Measurements from ENCODE around the gene KDF1. TPM values are rescaled to one million over a fixed set of nuclear protein-coding genes. Genes with fewer than 3 reads are reported as not detected.

KDF1 gene
- polyA plus RNA-seq, 1 of the 3 experiments (the other 2 are of a cell fraction): not detected

DNA sequence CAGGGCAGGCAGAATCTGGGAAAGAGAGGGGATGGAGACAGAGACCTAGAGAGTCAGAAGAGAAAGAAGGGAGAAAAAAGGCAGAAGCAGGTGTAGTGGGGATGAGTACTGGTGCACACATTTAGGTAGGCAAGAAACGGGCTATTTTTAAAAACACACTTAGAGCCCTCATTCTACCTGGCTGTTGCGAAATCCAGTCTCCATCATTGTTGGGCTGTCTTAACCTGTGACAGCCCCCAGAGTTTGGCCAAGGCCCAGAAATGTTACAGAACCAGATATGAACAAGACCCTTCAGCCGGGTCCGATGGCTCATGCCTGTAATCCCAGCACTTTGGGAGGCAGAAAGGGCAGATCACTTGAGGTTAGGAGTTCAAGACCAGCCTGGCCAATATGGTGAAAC, 12.6 kb upstream of the KDF1 start:
- H3K4me3 ChIP-seq (ENCODE audit: low read depth in 2 of 2, low read length in 1 of 2): no peak overlapping the region
- no peaks in the 10 kb centered on the region for H3K4me1 ChIP-seq (ENCODE audit: control insufficient read depth in 1 of 2, insufficient read depth in 2 of 2, low read depth in 1 of 2, low read length in 1 of 2)
- H3K9me3 ChIP-seq: no peaks in the 10 kb centered on the region
- no peak overlapping the region for H2AFZ ChIP-seq (ENCODE audit: low read depth)
- no peak overlapping the region for H3K4me2 ChIP-seq
- no peaks in the 10 kb centered on the region; the same call in 1 of the 2 replicates for H3K27me3 ChIP-seq (ENCODE audit: insufficient read depth)
- ChIA-PET POLR2A (no interaction called here), CTCF (interaction anchor here (0.9 to 2.2 kb wide), 3 partner anchors 12 to 72 kb away, joined by 3 to 11 read pairs (median 4); partner anchors contain the start of gene KDF1)
- H3K27ac ChIP-seq (ENCODE audit: low read depth in 2 of 2, low read length in 1 of 2): no peak overlapping the region
- no peaks in the 10 kb centered on the region for H3K9me2 ChIP-seq
- no peak overlapping the region for H3K9ac ChIP-seq
- no peak for DNase-seq
- no peaks in the 10 kb centered on the region for H3F3A ChIP-seq (replicated peaks; ENCODE audit: insufficient read depth)
- 90% methylated on average over 4 of the region's 4 CpGs for WGBS (ENCODE audit: low lambda C conversion rate)
- no peaks in the 10 kb centered on the region for H4K20me1 ChIP-seq (ENCODE audit: insufficient read depth)
- TF ChIP-seq SIN3A (IDR thresholded peaks at IDR 0.05; ENCODE audit: borderline replicate concordance, low read depth, low read length) (no peak), CHD2 (IDR thresholded peaks at IDR 0.05; ENCODE audit: low read length, partially characterized antibody) (no peak)
- TF ChIP-seq, protein P1, sequence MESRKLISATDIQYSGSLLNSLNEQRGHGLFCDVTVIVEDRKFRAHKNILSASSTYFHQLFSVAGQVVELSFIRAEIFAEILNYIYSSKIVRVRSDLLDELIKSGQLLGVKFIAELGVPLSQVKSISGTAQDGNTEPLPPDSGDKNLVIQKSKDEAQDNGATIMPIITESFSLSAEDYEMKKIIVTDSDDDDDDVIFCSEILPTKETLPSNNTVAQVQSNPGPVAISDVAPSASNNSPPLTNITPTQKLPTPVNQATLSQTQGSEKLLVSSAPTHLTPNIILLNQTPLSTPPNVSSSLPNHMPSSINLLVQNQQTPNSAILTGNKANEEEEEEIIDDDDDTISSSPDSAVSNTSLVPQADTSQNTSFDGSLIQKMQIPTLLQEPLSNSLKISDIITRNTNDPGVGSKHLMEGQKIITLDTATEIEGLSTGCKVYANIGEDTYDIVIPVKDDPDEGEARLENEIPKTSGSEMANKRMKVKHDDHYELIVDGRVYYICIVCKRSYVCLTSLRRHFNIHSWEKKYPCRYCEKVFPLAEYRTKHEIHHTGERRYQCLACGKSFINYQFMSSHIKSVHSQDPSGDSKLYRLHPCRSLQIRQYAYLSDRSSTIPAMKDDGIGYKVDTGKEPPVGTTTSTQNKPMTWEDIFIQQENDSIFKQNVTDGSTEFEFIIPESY (IDR thresholded peaks at IDR 0.05; ENCODE audit: borderline replicate concordance, low read depth): no peak
- TF ChIP-seq, protein P2, sequence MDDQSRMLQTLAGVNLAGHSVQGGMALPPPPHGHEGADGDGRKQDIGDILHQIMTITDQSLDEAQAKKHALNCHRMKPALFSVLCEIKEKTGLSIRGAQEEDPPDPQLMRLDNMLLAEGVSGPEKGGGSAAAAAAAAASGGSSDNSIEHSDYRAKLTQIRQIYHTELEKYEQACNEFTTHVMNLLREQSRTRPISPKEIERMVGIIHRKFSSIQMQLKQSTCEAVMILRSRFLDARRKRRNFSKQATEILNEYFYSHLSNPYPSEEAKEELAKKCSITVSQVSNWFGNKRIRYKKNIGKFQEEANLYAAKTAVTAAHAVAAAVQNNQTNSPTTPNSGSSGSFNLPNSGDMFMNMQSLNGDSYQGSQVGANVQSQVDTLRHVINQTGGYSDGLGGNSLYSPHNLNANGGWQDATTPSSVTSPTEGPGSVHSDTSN (IDR thresholded peaks at IDR 0.05): no peak
- no peaks in the 10 kb centered on the region for H3K36me3 ChIP-seq (replicated peaks in 1 of 2; ENCODE audit: control insufficient read depth in 1 of 2, insufficient read depth in 2 of 2, low read length in 1 of 2)
- H3K79me2 ChIP-seq (ENCODE audit: insufficient read depth): no peaks in the 10 kb centered on the region

DNA sequence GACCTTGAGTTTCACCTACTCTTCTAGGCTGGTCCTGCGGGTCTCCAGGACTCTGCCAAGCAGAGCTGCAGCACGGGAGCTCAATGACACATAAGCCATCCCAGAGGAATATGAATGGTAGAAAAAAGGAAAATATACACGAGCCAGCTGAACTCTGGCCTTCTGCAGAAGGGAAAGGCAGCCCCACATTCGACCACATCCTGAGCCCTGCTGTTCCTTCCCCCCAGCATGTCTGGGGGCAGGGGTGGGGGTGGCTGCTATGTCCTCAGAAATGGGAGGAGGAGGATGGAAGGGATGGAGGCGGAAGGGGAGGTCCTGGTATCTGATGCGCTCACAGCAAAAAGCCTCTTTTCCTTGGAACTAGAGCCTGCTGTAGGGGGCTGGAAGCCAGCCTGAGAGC, 12.1 kb upstream of the KDF1 start:
- Histone ChIP-seq H3K36me3 (replicated peaks in 1 of 2; ENCODE audit: control insufficient read depth in 1 of 2, insufficient read depth in 2 of 2, low read length in 1 of 2) (no peaks in the 10 kb centered on the region), H3K9me3 (no peaks in the 10 kb centered on the region), H3K9me2 (no peaks in the 10 kb centered on the region), H2AFZ (ENCODE audit: low read depth) (no peak overlapping the region), H3F3A (replicated peaks; ENCODE audit: insufficient read depth) (no peaks in the 10 kb centered on the region), H4K20me1 (ENCODE audit: insufficient read depth) (no peaks in the 10 kb centered on the region), H3K9ac (no peak overlapping the region), H3K4me3 (ENCODE audit: low read depth in 2 of 2, low read length in 1 of 2) (no peak overlapping the region), H3K27ac (ENCODE audit: low read depth in 2 of 2, low read length in 1 of 2) (no peak overlapping the region), H3K4me2 (no peak overlapping the region), H3K79me2 (ENCODE audit: insufficient read depth) (no peaks in the 10 kb centered on the region), H3K4me1 (ENCODE audit: control insufficient read depth in 1 of 2, insufficient read depth in 2 of 2, low read depth in 1 of 2, low read length in 1 of 2) (no peaks in the 10 kb centered on the region), H3K27me3 (ENCODE audit: insufficient read depth) (no peaks in the 10 kb centered on the region; the same call in 1 of the 2 replicates)
- WGBS (ENCODE audit: low lambda C conversion rate): 50% methylated on average over 6 of the region's 6 CpGs
- no peak for DNase-seq
- ChIA-PET POLR2A (no interaction called here), CTCF (interaction anchor here (2.2 kb wide), 1 partner anchor 25 kb away, joined by 11 read pairs; no protein-coding TSS in a partner anchor)
- TF ChIP-seq RXRA (IDR thresholded peaks at IDR 0.05; ENCODE audit: borderline replicate concordance, low read depth): no peak
- no peak for TF ChIP-seq CHD2 (IDR thresholded peaks at IDR 0.05; ENCODE audit: low read length, partially characterized antibody)
- TF ChIP-seq JUND (IDR thresholded peaks at IDR 0.05): no peak
- no peak for TF ChIP-seq FOXJ3 (CRISPR knock-in tag; IDR thresholded peaks at IDR 0.05)
- TF ChIP-seq RFX5 (IDR thresholded peaks at IDR 0.05; ENCODE audit: low read length): no peak
- TF ChIP-seq, protein P3, sequence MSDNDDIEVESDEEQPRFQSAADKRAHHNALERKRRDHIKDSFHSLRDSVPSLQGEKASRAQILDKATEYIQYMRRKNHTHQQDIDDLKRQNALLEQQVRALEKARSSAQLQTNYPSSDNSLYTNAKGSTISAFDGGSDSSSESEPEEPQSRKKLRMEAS (IDR thresholded peaks at IDR 0.05; ENCODE audit: low read depth): no peak
- no peak for TF ChIP-seq TEAD4 (IDR thresholded peaks at IDR 0.05; ENCODE audit: borderline replicate concordance, insufficient read depth)
- TF ChIP-seq RCOR1 (IDR thresholded peaks at IDR 0.05; ENCODE audit: low read length): no peak
- TF ChIP-seq, protein P4, sequence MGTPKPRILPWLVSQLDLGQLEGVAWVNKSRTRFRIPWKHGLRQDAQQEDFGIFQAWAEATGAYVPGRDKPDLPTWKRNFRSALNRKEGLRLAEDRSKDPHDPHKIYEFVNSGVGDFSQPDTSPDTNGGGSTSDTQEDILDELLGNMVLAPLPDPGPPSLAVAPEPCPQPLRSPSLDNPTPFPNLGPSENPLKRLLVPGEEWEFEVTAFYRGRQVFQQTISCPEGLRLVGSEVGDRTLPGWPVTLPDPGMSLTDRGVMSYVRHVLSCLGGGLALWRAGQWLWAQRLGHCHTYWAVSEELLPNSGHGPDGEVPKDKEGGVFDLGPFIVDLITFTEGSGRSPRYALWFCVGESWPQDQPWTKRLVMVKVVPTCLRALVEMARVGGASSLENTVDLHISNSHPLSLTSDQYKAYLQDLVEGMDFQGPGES (IDR thresholded peaks at IDR 0.05; ENCODE audit: low read depth, low read length): no peak
- no peak for TF ChIP-seq SIN3A (IDR thresholded peaks at IDR 0.05; ENCODE audit: borderline replicate concordance, low read depth, low read length)
- TF ChIP-seq NRF1 (IDR thresholded peaks at IDR 0.05; ENCODE audit: low read depth, low read length): no peak
- no peak for TF ChIP-seq RAD21 (IDR thresholded peaks at IDR 0.05; ENCODE audit: low read length)
